ENCODE data around the gene WDR26. TPM values are rescaled to one million over a fixed set of nuclear protein-coding genes. Genes with fewer than 3 reads are reported as not detected.
A peak's percentile ranks its signal among the peaks of the same experiment; 100 is the strongest.

WDR26 gene
- total RNA-seq, 2 donors from 2014 or later: 82.2 to 92.2 TPM

- H3K27ac Mint-ChIP-seq: no peak overlapping the region
- H3K27me3 Mint-ChIP-seq (ENCODE audit: low read depth): no peaks in the 10 kb centered on the region
- no peak overlapping the region for H3K4me3 Mint-ChIP-seq
- ATAC-seq (replicated peaks in 1 of 2): no peak
- DNase-seq: no peak
- H3K9me3 Mint-ChIP-seq: no peaks in the 10 kb centered on the region
- peaks cover 28% of the 10 kb centered on the region for H3K4me1 Mint-ChIP-seq (ENCODE audit: low read depth)
- peaks cover 7 to 25% of the 10 kb centered on the region in 2 donors for H3K36me3 Mint-ChIP-seq (ENCODE audit: insufficient read depth in 2 of 2)
These were observed 29.5 kb downstream of the WDR26 start for GRCh38 chr1:224404916-224405603.

GRCh38 chr1:224402472-224403036 is 32.0 kb downstream of the WDR26 start:
- peaks cover 7 to 30% of the 10 kb centered on the region in 2 donors for H3K36me3 Mint-ChIP-seq (ENCODE audit: insufficient read depth in 2 of 2)
- peak overlapping the region; percentile 79 for H3K27ac Mint-ChIP-seq
- H3K4me3 Mint-ChIP-seq: no peak overlapping the region
- no peaks in the 10 kb centered on the region for H3K27me3 Mint-ChIP-seq (ENCODE audit: low read depth)
- DNase-seq (no peak), ATAC-seq (replicated peaks in 1 of 2) (no peak)
- H3K9me3 Mint-ChIP-seq: no peaks in the 10 kb centered on the region
- H3K4me1 Mint-ChIP-seq (ENCODE audit: low read depth): peaks cover 18% of the 10 kb centered on the region

GRCh38 chr1:224399887-224400286 is 34.7 kb downstream of the WDR26 start:
- H3K9me3 Mint-ChIP-seq: no peaks in the 10 kb centered on the region
- H3K36me3 Mint-ChIP-seq (ENCODE audit: insufficient read depth in 2 of 2): peaks cover 7 to 38% of the 10 kb centered on the region in 2 donors
- peaks cover 19% of the 10 kb centered on the region for H3K4me1 Mint-ChIP-seq (ENCODE audit: low read depth)
- ATAC-seq (replicated peaks in 1 of 2) (no peak), DNase-seq (no peak)
- no peak overlapping the region for H3K27ac Mint-ChIP-seq
- H3K4me3 Mint-ChIP-seq: no peak overlapping the region
- H3K27me3 Mint-ChIP-seq (ENCODE audit: low read depth): no peaks in the 10 kb centered on the region

GRCh38 chr1:224393294-224393693 is 41.3 kb downstream of the WDR26 start:
- ATAC-seq (replicated peaks in 1 of 2) (no peak), DNase-seq (no peak)
- H3K27me3 Mint-ChIP-seq (ENCODE audit: low read depth): no peaks in the 10 kb centered on the region
- H3K4me3 Mint-ChIP-seq: no peak overlapping the region
- peaks cover 5 to 41% of the 10 kb centered on the region in 2 donors for H3K36me3 Mint-ChIP-seq (ENCODE audit: insufficient read depth in 2 of 2)
- H3K9me3 Mint-ChIP-seq: no peaks in the 10 kb centered on the region
- peak overlapping the region; percentile 83 for H3K27ac Mint-ChIP-seq
- peaks cover 38% of the 10 kb centered on the region for H3K4me1 Mint-ChIP-seq (ENCODE audit: low read depth)

GRCh38 chr1:224392411-224393249 is 42.0 kb downstream of the WDR26 start:
- H3K27ac Mint-ChIP-seq: peak overlapping the region; percentile 83

GRCh38 chr1:224390517-224390916 is 44.1 kb downstream of the WDR26 start:
- Mint-ChIP-seq H3K36me3 (ENCODE audit: insufficient read depth in 2 of 2) (peaks cover 7 to 22% of the 10 kb centered on the region in 2 donors), H3K27ac (no peak overlapping the region), H3K4me3 (no peak overlapping the region), H3K4me1 (ENCODE audit: low read depth) (peaks cover 43% of the 10 kb centered on the region), H3K9me3 (no peaks in the 10 kb centered on the region), H3K27me3 (ENCODE audit: low read depth) (no peaks in the 10 kb centered on the region)
- DNase-seq: no peak
- ATAC-seq (replicated peaks in 1 of 2): no peak

More at GRCh38 chr1:224392411-224393249, 42.0 kb downstream of the WDR26 start:
- no peaks in the 10 kb centered on the region for H3K9me3 Mint-ChIP-seq
- H3K27me3 Mint-ChIP-seq (ENCODE audit: low read depth): no peaks in the 10 kb centered on the region
- no peak for DNase-seq
- H3K4me3 Mint-ChIP-seq: peak overlapping the region in 1 of 2 donors; percentile 47
- H3K36me3 Mint-ChIP-seq (ENCODE audit: insufficient read depth in 2 of 2): peaks cover 5 to 39% of the 10 kb centered on the region in 2 donors
- peaks cover 38% of the 10 kb centered on the region for H3K4me1 Mint-ChIP-seq (ENCODE audit: low read depth)
- ATAC-seq (replicated peaks in 1 of 2): peak; percentile 66 to 69

GRCh38 chr1:224387943-224388342 is 46.7 kb downstream of the WDR26 start:
- DNase-seq (no peak), ATAC-seq (replicated peaks in 1 of 2) (no peak)
- Mint-ChIP-seq H3K4me3 (no peak overlapping the region), H3K27me3 (ENCODE audit: low read depth) (no peaks in the 10 kb centered on the region), H3K27ac (peak overlapping the region; percentile 42), H3K9me3 (no peaks in the 10 kb centered on the region), H3K4me1 (ENCODE audit: low read depth) (peaks cover 37% of the 10 kb centered on the region), H3K36me3 (ENCODE audit: insufficient read depth in 2 of 2) (peaks cover 5 to 16% of the 10 kb centered on the region in 2 donors)

GRCh38 chr1:224387302-224387912 is 47.2 kb downstream of the WDR26 start:
- no peak for DNase-seq
- Mint-ChIP-seq H3K4me3 (peak overlapping the region in 1 of 2 donors; percentile 27), H3K36me3 (ENCODE audit: insufficient read depth in 2 of 2) (peaks cover 3 to 16% of the 10 kb centered on the region in 2 donors)

GRCh38 chr1:224383218-224383617 is 51.4 kb downstream of the WDR26 start:
- H3K9me3 Mint-ChIP-seq: no peaks in the 10 kb centered on the region
- no peak overlapping the region for H3K27ac Mint-ChIP-seq
- no peak overlapping the region for H3K4me3 Mint-ChIP-seq
- ATAC-seq (replicated peaks in 1 of 2): no peak
- peaks cover 4 to 5% of the 10 kb centered on the region in 2 donors for H3K36me3 Mint-ChIP-seq (ENCODE audit: insufficient read depth in 2 of 2)
- H3K4me1 Mint-ChIP-seq (ENCODE audit: low read depth): peaks cover 65% of the 10 kb centered on the region
- no peak for DNase-seq
- no peaks in the 10 kb centered on the region for H3K27me3 Mint-ChIP-seq (ENCODE audit: low read depth)

More at GRCh38 chr1:224387302-224387912, 47.2 kb downstream of the WDR26 start:
- Mint-ChIP-seq H3K27ac (peak overlapping the region; percentile 65), H3K9me3 (no peaks in the 10 kb centered on the region), H3K4me1 (ENCODE audit: low read depth) (peaks cover 37% of the 10 kb centered on the region), H3K27me3 (ENCODE audit: low read depth) (no peaks in the 10 kb centered on the region)
- peak; percentile 71 to 79 for ATAC-seq (replicated peaks in 1 of 2)

- peaks cover 8 to 11% of the 10 kb centered on the region in 2 donors for H3K36me3 Mint-ChIP-seq (ENCODE audit: insufficient read depth in 2 of 2)
- peaks cover 73% of the 10 kb centered on the region for H3K4me1 Mint-ChIP-seq (ENCODE audit: low read depth)
- H3K27ac Mint-ChIP-seq: peak overlapping the region; percentile 91
- H3K4me3 Mint-ChIP-seq: peak overlapping the region; percentile 62 to 69
- peak in 1 of 2 donors; percentile 26 for DNase-seq
- peak; percentile 58 to 69 for ATAC-seq (replicated peaks in 1 of 2)
- no peaks in the 10 kb centered on the region for H3K9me3 Mint-ChIP-seq
- H3K27me3 Mint-ChIP-seq (ENCODE audit: low read depth): no peaks in the 10 kb centered on the region
These were observed 52.6 kb downstream of the WDR26 start for GRCh38 chr1:224381880-224382548.

- peak; percentile 42 to 44 for ATAC-seq (replicated peaks in 1 of 2)
- H3K4me3 Mint-ChIP-seq: peak overlapping the region; percentile 25 to 64
- peak overlapping the region; percentile 8 for H3K27ac Mint-ChIP-seq
- peaks cover 7 to 20% of the 10 kb centered on the region in 2 donors for H3K36me3 Mint-ChIP-seq (ENCODE audit: insufficient read depth in 2 of 2)
- DNase-seq: peak; percentile 53 to 64
- no peaks in the 10 kb centered on the region for H3K9me3 Mint-ChIP-seq
- peaks cover 81% of the 10 kb centered on the region for H3K4me1 Mint-ChIP-seq (ENCODE audit: low read depth)
- H3K27me3 Mint-ChIP-seq (ENCODE audit: low read depth): no peaks in the 10 kb centered on the region
These were observed 54.6 kb downstream of the WDR26 start for GRCh38 chr1:224380003-224380402.

- peaks cover 91% of the 10 kb centered on the region for H3K4me1 Mint-ChIP-seq (ENCODE audit: low read depth)
- H3K27me3 Mint-ChIP-seq (ENCODE audit: low read depth): no peaks in the 10 kb centered on the region
- no peak overlapping the region for H3K27ac Mint-ChIP-seq
- no peak for ATAC-seq (replicated peaks in 1 of 2)
- peak overlapping the region in 1 of 2 donors; percentile 64 for H3K4me3 Mint-ChIP-seq
- DNase-seq: no peak
- peaks cover 7 to 26% of the 10 kb centered on the region in 2 donors for H3K36me3 Mint-ChIP-seq (ENCODE audit: insufficient read depth in 2 of 2)
- H3K9me3 Mint-ChIP-seq: no peaks in the 10 kb centered on the region
These were observed 55.6 kb downstream of the WDR26 start for GRCh38 chr1:224378855-224379631.
